Measurements from ENCODE around the gene SARS1. TPM values are rescaled to one million over a fixed set of nuclear protein-coding genes. Genes with fewer than 3 reads are reported as not detected.
A peak's percentile ranks its signal among the peaks of the same experiment; 100 is the strongest.

The SARS1 gene
- total RNA-seq, 2 experiments from 2014 or later: 224 to 240 TPM

GRCh38 chr1:109252167-109252892, 38.6 kb downstream of the SARS1 start:
- ChIA-PET CTCF (interaction anchor here (0.8 to 1.9 kb wide), 2 partner anchors 11 to 12 kb away, joined by 3 to 7 read pairs; no protein-coding TSS in a partner anchor), POLR2A (interaction anchor here (0.7 kb wide), 1 partner anchor 95 kb away, joined by 3 read pairs; no protein-coding TSS in a partner anchor)
- intact Hi-C loops (cut with DNase I, micrococcal nuclease): no loop called here
- peaks cover 4% of the 10 kb centered on the region for H3K27me3 Mint-ChIP-seq
- DNase-seq (no peak), ATAC-seq (no peak)
- H3K36me3 Mint-ChIP-seq (ENCODE audit: low read depth): no peaks in the 10 kb centered on the region
- H3K9me3 Mint-ChIP-seq (ENCODE audit: low read depth): no peaks in the 10 kb centered on the region
- H3K4me1 Mint-ChIP-seq: peaks cover 4% of the 10 kb centered on the region
- no peak overlapping the region for H3K4me3 Mint-ChIP-seq
- H3K27ac Mint-ChIP-seq: no peak overlapping the region

- Mint-ChIP-seq H3K27me3 (peaks cover 4% of the 10 kb centered on the region), H3K4me1 (peaks cover 4% of the 10 kb centered on the region), H3K4me3 (no peak overlapping the region), H3K9me3 (ENCODE audit: low read depth) (no peaks in the 10 kb centered on the region), H3K27ac (no peak overlapping the region), H3K36me3 (ENCODE audit: low read depth) (no peaks in the 10 kb centered on the region)
- POLR2A ChIA-PET: no interaction called here
- ATAC-seq: no peak
- CTCF ChIA-PET: interaction anchor here (0.6 to 2.4 kb wide), 7 partner anchors 11 to 397 kb away, joined by 3 to 9 read pairs (median 3); no protein-coding TSS in a partner anchor
- DNase-seq: no peak
- intact Hi-C loops (cut with DNase I, micrococcal nuclease): no loop called here
These were observed 39.4 kb downstream of the SARS1 start for GRCh38 chr1:109252893-109253802.

- Mint-ChIP-seq H3K4me1 (peaks cover 3% of the 10 kb centered on the region), H3K4me3 (no peak overlapping the region), H3K36me3 (ENCODE audit: low read depth) (no peaks in the 10 kb centered on the region), H3K27me3 (peaks cover 4% of the 10 kb centered on the region), H3K27ac (no peak overlapping the region), H3K9me3 (ENCODE audit: low read depth) (no peaks in the 10 kb centered on the region)
- no peak for ATAC-seq
- ChIA-PET POLR2A (no interaction called here), CTCF (interaction anchor here (0.6 to 2.4 kb wide), 6 partner anchors 10 to 396 kb away, joined by 3 to 9 read pairs (median 4); no protein-coding TSS in a partner anchor)
- intact Hi-C loops (cut with DNase I, micrococcal nuclease): no loop called here
- no peak for DNase-seq
These were observed 40.3 kb downstream of the SARS1 start for GRCh38 chr1:109253803-109254620.

GRCh38 chr1:109254621-109255096, 40.9 kb downstream of the SARS1 start:
- DNase-seq: no peak
- no peak for ATAC-seq
- Mint-ChIP-seq H3K36me3 (ENCODE audit: low read depth) (no peaks in the 10 kb centered on the region), H3K27me3 (peaks cover 4% of the 10 kb centered on the region), H3K27ac (no peak overlapping the region), H3K4me3 (no peak overlapping the region), H3K9me3 (ENCODE audit: low read depth) (no peaks in the 10 kb centered on the region), H3K4me1 (no peaks in the 10 kb centered on the region)
- ChIA-PET CTCF (interaction anchor here (0.6 to 2.4 kb wide), 4 partner anchors 10 to 144 kb away, joined by 5 to 9 read pairs (median 6); no protein-coding TSS in a partner anchor), POLR2A (no interaction called here)
- intact Hi-C loops (cut with DNase I, micrococcal nuclease): no loop called here

GRCh38 chr1:109255097-109255651, 41.5 kb downstream of the SARS1 start:
- H3K4me3 Mint-ChIP-seq: no peak overlapping the region
- DNase-seq (no peak), ATAC-seq (no peak)
- H3K36me3 Mint-ChIP-seq (ENCODE audit: low read depth): no peaks in the 10 kb centered on the region
- H3K9me3 Mint-ChIP-seq (ENCODE audit: low read depth): no peaks in the 10 kb centered on the region
- ChIA-PET POLR2A (no interaction called here), CTCF (interaction anchor here (0.6 to 2.4 kb wide), 4 partner anchors 22 to 144 kb away, joined by 5 to 9 read pairs (median 6); no protein-coding TSS in a partner anchor)
- peaks cover 4% of the 10 kb centered on the region for H3K27me3 Mint-ChIP-seq
- H3K27ac Mint-ChIP-seq: no peak overlapping the region
- no peaks in the 10 kb centered on the region for H3K4me1 Mint-ChIP-seq
- intact Hi-C loops (cut with DNase I, micrococcal nuclease): no loop called here

GRCh38 chr1:109255678-109256077, 42.0 kb downstream of the SARS1 start:
- ATAC-seq (no peak), DNase-seq (no peak)
- POLR2A ChIA-PET: no interaction called here
- no peaks in the 10 kb centered on the region for H3K36me3 Mint-ChIP-seq (ENCODE audit: low read depth)
- peaks cover 3% of the 10 kb centered on the region for H3K27me3 Mint-ChIP-seq
- H3K27ac Mint-ChIP-seq: no peak overlapping the region
- intact Hi-C loops (cut with DNase I, micrococcal nuclease): no loop called here
- no peaks in the 10 kb centered on the region for H3K4me1 Mint-ChIP-seq
- H3K4me3 Mint-ChIP-seq: no peak overlapping the region
- H3K9me3 Mint-ChIP-seq (ENCODE audit: low read depth): no peaks in the 10 kb centered on the region
- CTCF ChIA-PET: interaction anchor here (0.8 to 2.4 kb wide), 4 partner anchors 22 to 143 kb away, joined by 3 to 9 read pairs (median 6); no protein-coding TSS in a partner anchor

GRCh38 chr1:109256085-109256484, 42.4 kb downstream of the SARS1 start:
- H3K27me3 Mint-ChIP-seq: no peaks in the 10 kb centered on the region
- intact Hi-C loops (cut with DNase I, micrococcal nuclease): no loop called here
- ChIA-PET POLR2A (no interaction called here), CTCF (interaction anchor here (1.0 to 2.0 kb wide), 2 partner anchors 22 to 143 kb away, joined by 3 to 6 read pairs; no protein-coding TSS in a partner anchor)
- no peaks in the 10 kb centered on the region for H3K9me3 Mint-ChIP-seq (ENCODE audit: low read depth)
- H3K4me3 Mint-ChIP-seq: no peak overlapping the region
- no peaks in the 10 kb centered on the region for H3K36me3 Mint-ChIP-seq (ENCODE audit: low read depth)
- H3K27ac Mint-ChIP-seq: no peak overlapping the region
- DNase-seq (no peak), ATAC-seq (no peak)
- no peaks in the 10 kb centered on the region for H3K4me1 Mint-ChIP-seq

GRCh38 chr1:109256971-109257681, 43.4 kb downstream of the SARS1 start:
- ChIA-PET CTCF (interaction anchor here (0.8 kb wide), 1 partner anchor 142 kb away, joined by 3 read pairs; no protein-coding TSS in a partner anchor), POLR2A (interaction anchor here (0.6 kb wide), 1 partner anchor 19 kb away, joined by 3 read pairs; no protein-coding TSS in a partner anchor)
- intact Hi-C loops (cut with DNase I, micrococcal nuclease): no loop called here
- DNase-seq (no peak), ATAC-seq (no peak)
- no peaks in the 10 kb centered on the region for H3K36me3 Mint-ChIP-seq (ENCODE audit: low read depth)
- no peaks in the 10 kb centered on the region for H3K9me3 Mint-ChIP-seq (ENCODE audit: low read depth)
- H3K27ac Mint-ChIP-seq: no peak overlapping the region
- no peaks in the 10 kb centered on the region for H3K27me3 Mint-ChIP-seq
- no peaks in the 10 kb centered on the region for H3K4me1 Mint-ChIP-seq
- no peak overlapping the region for H3K4me3 Mint-ChIP-seq

GRCh38 chr1:109257682-109258421, 44.1 kb downstream of the SARS1 start:
- POLR2A ChIA-PET: interaction anchor here (0.6 kb wide), 1 partner anchor 18 kb away, joined by 3 read pairs; no protein-coding TSS in a partner anchor
- no peaks in the 10 kb centered on the region for H3K9me3 Mint-ChIP-seq (ENCODE audit: low read depth)
- no peak overlapping the region for H3K27ac Mint-ChIP-seq
- no peak overlapping the region for H3K4me3 Mint-ChIP-seq
- DNase-seq (no peak), ATAC-seq (peak; percentile 19)
- no peaks in the 10 kb centered on the region for H3K36me3 Mint-ChIP-seq (ENCODE audit: low read depth)
- no peaks in the 10 kb centered on the region for H3K27me3 Mint-ChIP-seq
- H3K4me1 Mint-ChIP-seq: no peaks in the 10 kb centered on the region
- intact Hi-C loops (cut with DNase I, micrococcal nuclease): no loop called here
- CTCF ChIA-PET: interaction anchor here (0.8 kb wide), 1 partner anchor 141 kb away, joined by 3 read pairs; no protein-coding TSS in a partner anchor
